NCI-H2081 (cell line): ENCODE results near the gene ZBTB20.

Source experiments
- DNase-seq, 2 experiments: peaks; one replicate each; lab custom pipeline; 2025; lab: John Stamatoyannopoulos, UW

The ZBTB20 gene

DNA sequence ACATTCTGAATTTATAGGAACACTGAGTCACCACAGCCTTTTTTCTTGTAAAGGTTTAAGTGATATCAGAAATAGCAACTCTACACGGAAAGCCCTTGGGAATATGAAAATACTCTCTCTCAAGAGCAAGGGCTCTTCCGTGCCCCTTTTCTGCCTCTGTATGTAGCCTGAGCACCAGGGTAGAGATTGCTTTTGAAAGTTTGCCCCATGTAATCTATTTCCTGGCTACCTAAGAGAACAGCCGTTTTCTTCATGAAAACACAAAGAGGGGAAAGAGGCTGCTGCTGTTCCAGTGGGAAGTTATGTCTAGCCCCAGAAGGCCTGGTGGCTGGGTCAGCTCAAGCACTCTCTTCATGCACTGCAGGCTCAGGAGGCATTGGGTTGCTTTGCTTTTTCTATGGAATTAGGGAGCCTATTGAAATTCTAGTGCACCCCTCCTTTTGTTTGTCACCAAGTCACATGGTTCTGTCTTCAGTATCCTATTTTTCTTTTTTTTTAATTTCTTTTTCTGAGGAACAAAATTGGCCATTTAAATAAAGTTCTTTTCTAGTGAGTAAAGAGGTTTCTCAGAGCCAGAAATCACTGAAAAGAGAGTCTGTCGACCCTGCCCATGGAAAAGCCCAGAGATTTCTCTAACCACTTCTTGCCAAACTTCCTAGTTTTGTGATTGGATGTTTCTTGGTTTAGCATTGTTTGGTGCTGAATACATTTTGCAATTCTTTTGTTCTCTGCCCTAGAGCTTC, 813.7 kb downstream of the ZBTB20 start:
- DNase-seq: no peak

DNA sequence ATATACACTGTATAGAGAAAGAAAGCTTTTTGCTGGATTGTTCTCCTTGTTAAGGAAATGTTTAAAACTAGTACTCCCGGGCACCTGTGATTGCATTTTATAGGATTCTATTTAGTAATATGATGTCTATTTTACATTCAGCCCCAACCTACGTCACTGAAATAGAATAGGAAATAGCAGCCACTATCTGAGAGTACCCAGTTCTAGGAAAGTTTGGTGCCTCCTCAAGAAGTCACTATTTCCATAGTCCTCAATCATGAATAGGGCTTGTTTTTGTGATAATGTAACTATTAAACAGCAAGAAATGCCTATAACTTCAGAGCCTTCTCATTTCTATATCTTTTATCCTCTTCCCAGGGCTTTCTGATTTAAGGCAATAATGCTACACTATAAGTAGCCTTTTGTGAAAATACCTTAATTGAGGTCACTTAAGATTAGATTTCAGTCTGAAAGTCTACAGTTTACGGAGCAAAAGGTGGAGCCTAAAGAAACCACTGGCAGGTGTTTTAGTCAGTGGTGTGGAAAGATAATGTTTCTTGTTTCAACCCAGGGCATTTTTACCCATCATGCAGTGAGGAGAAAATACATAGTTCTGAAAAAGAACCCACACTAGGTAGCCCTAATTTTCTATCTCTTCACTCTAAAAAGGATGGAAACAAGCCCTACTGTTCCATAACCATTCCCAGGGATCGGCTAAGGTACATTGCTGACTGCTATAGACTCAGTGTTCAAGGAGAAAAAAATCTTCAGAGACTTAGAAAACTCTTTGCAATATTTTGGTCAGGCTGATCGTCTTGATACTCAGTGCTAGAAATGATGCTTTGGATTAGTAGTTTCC, 814.5 kb downstream of the ZBTB20 start:
- DNase-seq: no peak

DNA sequence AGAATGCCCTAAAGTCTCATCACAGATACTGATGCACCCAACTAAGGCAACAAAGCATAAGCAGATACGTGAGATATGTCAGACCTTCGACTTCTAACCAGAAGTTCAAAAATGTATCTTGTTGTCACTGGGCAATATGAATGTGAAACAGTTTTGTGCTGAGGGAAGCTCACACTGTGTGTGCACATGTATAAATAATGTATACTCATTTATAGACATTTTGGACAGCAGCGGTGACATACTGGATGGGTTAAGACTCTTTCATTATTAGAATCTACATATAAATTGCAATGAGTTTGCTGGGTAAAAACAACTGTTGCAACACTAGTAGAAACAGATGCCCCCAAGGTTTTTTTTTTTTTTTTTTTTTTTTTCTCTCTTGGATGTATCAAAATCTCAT, 815.4 kb downstream of the ZBTB20 start:
- no peak for DNase-seq

DNA sequence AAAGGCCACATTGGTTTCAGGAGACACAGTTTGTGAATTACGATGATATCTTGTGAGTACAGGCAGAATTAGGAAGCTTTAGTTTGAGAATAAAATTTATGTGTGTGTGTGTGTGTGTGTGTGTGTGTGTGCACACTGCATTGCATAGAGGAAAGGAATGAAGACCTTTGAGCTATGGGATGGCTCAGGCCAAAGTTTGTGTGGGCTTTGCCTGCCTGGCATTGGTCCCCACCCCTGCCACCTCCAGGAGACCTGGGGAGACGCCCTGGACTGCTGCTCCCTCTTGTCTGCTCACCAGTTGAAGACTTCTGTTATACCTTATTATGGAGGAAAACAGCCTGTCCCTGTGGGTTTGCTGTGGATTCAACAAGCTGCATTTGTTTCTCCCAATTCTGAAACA, 816.1 kb downstream of the ZBTB20 start:
- DNase-seq: no peak

DNA sequence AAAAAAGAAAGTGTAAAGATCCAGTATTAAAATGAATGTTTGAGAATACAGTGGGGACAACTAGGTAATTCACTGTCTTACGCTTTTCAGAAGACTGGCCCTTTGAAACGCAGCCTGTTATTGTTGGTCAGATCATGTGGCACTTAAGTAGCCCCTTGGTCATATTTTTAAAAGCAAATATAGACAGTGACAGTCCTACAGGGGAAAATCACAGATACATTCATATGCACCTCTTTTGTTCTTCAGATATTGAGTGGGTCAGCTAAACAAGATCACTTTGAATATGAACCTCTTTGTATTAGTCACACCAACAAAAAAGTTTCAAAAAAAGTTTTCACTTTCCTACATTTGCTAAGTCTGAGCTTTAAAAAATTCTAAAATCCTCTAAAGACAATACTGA, 817.3 kb downstream of the ZBTB20 start:
- DNase-seq: no peak

DNA sequence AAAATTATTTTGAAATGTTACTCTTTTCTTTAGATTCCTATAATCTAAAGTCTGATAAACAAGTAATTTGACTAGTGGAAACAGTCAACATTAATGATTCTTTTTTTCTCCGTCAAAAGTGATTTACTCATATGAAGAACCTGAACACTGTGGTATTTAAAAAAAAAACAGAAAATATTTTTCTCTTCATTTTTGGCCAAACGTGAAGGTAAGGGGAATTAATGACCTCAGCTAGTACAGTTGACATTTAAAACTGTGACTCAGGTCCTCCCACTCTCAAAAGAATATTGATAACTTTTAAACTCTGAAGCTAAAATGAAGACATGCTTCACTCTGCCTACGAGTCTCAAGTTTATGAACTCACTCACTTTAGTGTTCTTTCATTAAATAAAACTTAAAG, 818.7 kb downstream of the ZBTB20 start:
- DNase-seq: no peak

DNA sequence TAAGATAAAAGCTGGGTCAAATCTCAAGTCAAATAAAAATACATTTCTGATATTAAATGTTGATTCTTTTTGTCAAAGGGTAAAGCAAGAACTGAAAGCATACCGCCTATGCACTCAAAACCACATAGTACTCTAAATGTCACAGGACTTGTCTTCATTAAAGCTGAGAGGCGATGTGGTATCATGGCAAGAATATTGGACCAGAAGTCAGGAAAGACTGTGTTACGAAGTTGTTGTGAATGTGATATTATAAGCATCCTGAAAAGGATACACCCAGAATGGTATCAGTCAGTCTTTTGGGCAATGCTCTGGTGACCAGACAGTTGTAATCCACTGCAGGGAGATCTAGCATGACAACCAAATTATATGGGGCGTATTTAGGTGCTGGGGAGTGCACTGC, 819.4 kb downstream of the ZBTB20 start:
- DNase-seq: no peak

DNA sequence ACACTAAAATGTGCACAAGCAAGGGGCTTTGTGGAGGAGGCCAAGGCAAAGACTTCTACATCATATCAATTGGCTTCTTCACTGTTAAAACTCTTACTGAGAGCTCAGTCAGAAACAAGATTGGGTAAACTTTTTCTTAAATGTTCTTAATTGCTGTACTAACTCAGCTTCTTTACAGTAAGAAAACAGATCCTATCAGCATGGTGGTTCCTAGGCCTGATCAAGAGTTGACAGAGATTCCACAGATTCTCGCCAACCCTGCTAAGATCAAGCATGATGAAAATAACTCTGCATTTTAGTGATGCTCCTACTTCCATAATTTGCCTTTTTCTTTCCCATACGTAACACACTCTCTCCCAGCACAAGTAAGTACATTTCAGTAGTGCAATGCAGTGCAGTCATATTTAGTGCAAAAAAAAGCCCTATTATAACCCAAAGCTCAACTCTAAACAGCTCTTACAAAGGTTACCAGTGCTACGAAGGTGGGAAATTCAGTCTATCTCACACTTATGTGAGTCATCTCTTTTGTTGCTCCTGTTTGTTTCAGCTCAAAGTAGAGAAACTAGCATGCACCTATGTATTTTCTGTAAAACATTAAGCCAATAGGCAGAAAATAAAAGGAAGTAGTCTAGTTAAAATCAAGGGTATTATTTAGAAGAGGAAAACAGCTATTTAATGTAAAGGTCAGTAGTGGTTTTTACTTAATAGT, 823.4 kb downstream of the ZBTB20 start:
- DNase-seq: no peak

DNA sequence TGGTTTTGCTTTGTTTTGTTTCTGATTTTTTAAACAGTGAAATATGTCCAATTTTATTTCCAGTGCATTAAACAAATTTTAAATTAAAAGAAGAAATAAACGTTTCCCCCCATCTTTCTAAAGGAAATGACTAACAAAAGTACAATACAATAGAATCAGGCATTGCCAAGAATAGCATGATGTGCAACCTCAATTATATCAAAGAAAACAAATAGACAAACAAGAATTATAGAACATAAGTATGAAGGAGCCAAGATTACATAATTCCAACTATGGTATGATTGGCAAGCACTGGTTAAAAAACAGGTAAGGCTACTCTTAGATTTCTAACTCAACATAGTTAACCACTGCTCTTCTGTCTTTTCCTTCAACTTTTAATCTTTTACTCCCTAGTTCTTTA, 826.8 kb downstream of the ZBTB20 start:
- DNase-seq: no peak

DNA sequence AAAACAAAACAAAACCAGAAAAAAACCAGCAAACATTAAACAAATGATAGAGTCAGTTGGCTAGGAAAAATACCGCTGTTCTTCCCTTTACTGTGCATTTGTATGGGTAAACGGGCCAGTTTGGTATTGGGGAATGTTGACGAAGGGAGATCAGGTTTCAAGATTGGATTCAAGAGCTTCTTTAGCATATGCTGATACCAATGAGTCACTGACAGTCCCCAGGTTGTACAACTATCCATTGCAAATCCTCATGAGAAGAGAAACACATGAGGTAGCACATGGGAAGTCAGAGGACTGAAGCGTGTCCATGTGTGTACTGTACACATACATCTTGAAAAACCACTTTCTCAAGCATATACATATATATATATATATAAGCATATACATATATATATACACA, 827.6 kb downstream of the ZBTB20 start:
- peak; percentile 23 to 53 for DNase-seq

DNA sequence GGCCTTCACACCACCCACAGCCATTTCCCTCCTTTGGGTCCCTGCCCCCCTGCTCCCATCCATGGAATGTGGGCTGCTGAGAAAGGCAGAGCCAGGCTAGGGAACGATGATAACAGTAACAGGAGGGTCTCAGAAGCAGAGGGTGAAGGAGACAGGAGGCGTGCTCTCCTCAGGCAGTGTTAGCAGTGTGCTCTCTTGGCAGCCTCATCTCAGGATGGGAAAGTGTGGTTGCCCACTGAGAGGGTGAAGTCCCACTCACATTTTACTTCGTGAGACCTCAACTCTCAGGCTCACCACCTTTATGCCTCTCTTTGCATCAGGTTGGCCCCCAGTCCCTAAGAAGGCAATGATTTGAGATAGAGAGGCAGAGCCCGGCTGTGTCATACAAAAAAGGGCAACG, 828.8 kb downstream of the ZBTB20 start:
- DNase-seq: no peak

DNA sequence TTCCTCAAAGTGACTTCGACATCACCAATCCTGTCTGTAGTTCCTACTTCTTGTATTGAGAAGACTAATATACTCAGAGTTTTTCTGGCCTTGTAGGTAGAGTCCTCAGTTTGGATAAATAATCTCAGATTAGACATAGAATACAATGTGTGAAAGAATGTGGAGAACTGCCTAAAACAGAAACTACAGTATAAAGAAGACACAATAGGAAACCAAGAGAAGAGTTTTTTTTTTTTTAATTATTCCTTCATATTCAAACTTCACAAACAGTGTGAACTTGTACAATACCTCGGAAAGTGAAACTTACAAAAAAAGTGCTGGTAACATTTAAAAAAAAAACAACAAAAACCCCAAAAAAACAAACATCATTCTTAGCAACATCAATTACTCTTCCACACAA, 832.8 kb downstream of the ZBTB20 start:
- DNase-seq: no peak

DNA sequence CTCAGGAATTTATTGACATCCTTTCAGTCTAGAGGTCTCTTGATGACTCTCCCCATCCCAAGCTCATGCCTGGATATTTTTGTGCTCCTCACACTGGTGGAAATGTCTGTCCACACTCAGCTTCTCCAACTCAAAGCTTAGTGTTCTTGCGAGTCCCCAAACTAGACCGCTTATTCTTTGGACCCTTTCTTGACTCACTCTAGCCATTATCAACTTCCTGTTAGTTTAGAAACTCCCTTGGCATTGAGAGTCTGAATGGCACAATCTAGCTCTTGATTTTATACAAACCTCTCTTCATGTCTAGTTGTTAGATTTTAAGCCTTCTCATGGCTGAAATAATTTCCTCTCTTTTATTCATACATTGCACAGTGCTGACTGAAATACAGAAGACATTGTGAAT, 833.7 kb downstream of the ZBTB20 start:
- no peak for DNase-seq

DNA sequence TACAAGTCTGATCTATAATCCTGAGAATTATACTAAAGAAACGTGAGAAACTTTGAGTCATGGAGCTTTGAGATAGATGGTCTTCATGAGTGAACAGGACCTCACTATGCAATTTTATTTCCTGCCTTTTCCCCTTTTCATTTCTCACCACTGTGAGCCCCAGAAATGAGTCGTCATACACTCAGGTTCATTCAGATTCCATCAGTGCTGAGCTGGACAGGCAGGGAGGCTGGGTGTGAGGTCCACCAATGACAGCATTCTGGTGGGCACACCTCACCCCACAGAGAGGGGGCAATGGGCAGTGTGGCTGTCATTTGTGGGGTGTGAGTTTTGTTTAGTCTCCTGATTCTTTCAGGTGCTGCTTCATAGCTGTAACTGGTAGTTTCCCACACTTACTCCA, 836.4 kb downstream of the ZBTB20 start:
- DNase-seq: no peak

DNA sequence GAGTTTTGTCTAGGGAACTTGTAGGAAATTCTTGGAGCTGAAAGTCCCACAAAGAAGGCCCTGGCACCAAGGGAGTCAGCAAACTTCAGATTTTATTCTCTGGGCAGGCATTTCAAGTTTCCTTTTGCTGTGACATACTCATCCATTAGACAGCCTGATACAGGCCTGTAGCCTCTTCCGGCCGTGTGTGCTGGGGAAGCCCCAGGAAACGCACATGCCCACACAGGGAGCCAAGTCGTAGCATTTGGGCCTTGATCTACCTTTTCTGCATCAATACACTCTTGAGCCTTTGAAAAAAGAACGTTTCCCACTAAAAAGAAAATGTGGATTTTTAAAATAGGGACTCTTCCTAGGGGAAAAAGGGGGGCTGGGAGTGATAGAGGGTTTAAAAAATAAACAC, 838.3 kb downstream of the ZBTB20 start:
- DNase-seq: no peak

DNA sequence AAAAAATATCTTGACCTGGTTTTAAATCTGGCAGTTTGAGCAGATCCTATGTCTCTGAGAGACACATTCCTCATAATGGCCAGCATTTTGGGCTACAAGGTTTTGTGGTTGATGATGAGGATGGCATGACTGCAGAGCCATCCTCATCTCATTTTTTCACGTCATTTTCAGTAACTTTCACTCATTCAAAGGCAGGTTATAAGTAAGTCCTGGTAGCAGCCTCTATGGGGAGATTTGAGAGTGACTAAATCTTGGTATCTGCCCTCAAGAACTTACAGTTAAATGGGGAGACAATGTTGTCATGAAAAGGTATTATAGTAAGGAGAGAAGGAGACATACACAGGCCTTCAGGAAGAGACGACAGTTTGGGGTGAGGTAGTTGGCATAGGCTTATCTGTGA, 838.7 kb downstream of the ZBTB20 start:
- no peak for DNase-seq

DNA sequence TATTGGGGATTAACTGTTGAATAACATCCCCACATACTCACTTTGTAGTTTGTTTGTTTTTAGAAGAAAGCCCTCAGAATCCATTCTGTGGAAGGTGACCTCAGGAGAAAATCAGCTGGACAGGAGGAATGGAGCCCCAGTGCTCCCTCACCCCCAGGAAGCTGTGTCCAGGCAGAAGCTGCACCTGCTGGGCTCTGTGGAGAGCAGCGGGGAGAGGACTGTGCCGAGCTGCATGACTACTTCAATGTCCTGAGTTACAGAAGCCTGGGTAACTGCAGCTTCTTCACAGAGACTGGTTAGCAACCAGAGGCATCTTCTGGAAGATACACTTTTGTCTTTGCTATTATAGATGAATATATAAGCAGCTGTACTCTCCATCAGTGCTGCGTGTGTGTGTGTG, 839.3 kb downstream of the ZBTB20 start:
- no peak for DNase-seq

DNA sequence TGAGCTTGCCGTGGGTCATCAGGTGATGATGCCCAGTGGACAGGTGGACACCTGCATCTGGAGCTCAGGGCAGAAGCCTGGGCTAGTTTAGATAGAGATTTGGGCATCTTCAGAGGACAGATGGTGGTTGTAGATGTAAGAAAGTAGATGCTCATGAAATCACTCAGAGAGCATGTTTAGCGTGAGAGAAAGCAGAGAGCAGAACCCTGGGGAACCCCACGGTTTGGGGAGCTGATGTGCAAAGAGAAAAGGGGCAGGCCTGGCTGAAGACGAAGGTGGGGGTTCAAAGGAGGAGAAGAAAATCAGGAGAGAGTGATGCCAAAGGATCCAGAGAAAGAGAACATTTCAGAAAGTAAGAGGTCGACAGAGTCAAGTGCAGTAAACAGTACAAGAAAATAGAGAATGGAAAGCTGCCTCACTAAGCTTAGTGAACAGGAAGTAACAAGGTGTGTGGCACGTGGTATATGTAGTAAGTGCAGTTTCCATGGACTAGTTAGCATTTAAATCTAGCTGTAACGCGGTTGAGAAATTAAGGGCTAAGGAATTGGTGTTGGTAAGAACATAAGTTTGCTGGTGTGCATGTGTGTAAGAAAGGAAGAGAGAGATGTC, 839.8 kb downstream of the ZBTB20 start:
- no peak for DNase-seq

DNA sequence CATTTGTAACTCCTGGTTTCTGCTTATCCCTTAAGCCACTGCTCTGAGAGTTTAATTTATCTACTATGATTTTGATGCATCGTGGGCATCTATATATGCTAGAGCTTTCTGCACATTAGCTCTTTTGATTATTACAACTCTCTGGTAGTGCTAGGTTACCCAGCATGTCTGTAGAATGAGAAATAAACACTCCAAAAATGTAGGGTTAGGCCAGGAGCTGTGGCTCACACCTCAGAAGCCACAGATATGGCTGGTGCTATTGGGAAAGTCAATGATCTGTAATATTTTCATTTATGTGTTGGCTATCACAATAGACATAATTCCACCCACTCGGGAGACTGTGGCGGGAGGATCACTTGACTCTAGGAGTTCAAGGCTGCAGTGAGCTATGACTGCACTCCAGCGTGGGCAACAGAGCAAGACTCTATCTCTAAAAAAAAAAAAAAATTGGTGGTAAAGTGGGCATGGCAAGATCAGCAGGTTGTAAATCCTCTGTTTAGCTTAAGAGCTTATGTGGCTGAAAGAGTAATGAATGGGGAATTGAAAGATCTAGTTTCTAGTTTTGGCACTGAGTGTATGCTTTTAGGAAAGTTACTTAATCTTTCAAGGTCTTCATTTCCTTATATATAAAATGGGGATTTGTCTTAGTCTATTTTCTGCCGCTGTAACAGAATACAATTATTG, 847.0 kb downstream of the ZBTB20 start:
- no peak for DNase-seq

DNA sequence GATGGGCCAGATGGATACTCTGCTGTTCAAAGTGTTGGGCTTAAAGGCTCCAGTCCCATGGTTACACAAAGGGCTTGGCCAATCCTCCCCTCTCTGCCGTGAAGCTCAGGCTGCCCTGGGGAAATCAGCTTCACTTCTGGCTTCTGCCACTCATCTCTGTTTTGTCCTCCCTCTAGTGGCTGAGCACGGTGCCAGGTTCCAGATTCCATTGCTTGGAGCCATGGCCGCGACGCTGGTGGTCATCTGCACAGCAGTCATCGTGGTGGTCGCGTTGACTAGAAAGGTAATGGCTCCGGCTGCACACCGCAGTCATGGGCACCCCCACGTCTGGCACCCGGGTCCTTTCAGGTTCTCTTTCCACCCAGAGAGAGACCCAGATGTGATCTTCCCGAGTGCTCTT, 847.7 kb downstream of the ZBTB20 start:
- peak in 1 of 2 experiments; percentile 6 for DNase-seq

DNA sequence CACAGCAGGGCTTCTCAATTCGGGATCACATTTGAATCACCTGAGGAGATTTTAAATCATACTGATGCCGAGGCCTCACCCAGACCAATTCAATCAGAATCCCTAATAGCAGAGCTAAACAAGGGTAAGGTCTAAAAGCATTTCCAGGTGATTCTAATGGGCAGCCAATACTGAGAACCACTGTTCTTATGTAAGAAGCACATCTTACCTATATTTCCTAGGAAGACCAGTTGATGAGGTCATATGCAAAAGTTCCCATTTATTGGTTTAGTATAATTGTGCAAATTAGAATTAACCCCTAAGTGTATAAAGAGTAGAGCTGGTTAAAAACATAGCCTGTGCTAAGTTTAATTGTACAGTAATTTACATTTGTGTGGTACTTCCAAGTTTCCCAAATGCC, 851.1 kb downstream of the ZBTB20 start:
- no peak for DNase-seq

DNA sequence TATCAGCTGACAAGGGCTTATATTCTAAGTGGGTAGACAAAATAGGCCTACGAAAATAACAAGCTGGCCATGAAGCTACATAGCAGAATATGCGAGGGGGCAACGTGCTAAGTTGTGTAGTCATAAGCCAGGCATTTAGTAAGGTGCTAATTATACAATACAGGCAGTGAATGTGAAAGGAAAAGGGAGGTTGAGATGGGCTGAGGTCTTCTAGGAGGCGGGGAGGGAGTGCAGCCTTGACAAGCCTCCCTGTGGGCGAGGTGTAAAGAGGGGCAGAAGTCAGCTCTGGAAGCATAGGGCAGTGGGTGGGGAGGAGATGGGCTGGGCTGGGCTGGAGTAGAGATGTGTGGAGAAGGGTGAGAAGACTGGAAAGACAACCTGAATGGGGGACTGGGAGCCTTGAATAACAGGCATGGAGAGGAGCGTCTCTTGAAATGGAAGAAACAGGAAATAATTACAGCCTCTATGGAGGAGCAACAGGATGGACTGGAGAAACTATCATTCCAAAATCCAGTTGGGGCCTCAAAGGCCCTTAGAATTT, 852.1 kb downstream of the ZBTB20 start:
- no peak for DNase-seq
